GM19372 (cell line): Measurements from ENCODE around the gene DCDC2B.
"Not testable (repeated sequence)": the region's sequence is repeated elsewhere in the genome, so short reads cannot be mapped to it uniquely, and the experiment has no call there.

Source experiments
- ATAC-seq: cut with Tn5 transposase; IDR thresholded peaks from one replicate; pipeline ENCODE4 v1.9.1; 2021; ENCODE audit warnings: mild to moderate bottlenecking, low read depth, moderate library complexity; ENCODE audit not compliant: unreplicated experiment

Gene DCDC2B

DNA sequence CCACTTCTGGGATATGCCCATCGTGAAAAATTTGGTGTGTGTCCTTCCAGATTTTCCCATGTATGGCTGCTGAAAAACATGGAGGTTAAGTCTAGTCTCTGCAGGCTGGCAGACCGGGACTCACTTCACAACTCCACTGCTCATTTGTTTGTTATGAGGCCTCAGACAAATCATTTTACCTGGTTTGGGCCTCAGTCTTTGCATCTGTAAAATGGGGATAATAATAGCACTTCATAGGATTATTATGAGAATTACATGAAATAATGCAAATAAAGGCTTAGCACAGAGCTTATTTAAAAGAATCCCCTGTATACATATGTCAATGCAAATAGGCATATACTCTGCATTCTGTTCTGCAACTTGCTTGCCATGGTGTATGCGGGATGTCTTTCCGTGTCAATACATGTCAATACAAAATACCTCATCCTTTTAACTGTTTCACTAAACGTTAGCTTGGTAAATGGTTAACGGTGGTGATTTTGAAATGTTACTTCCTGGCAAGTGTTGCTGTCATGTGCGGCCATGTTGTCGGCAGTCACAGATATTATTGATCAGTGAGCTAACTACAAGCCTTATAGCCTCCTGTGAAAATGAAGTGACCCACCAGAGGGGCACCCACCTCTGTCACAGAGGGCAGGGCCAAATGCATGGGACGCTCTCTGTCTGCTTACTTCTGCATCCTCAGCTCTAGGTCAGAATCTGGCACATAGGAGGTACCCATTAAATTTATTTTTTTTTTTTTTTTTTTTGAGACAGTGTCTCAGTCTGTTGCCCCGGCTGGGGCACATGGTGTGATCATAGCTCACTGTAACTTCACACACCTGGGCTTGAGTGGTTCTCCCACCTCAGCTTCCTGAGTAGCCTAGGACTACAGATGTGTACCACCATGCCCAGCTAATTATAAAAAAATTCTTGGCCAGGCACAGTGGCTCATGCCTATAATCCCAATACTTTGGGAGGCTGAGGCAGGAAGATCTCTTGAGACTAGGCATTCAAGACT is 46.5 kb downstream of the DCDC2B start:
- no peak for ATAC-seq

DNA sequence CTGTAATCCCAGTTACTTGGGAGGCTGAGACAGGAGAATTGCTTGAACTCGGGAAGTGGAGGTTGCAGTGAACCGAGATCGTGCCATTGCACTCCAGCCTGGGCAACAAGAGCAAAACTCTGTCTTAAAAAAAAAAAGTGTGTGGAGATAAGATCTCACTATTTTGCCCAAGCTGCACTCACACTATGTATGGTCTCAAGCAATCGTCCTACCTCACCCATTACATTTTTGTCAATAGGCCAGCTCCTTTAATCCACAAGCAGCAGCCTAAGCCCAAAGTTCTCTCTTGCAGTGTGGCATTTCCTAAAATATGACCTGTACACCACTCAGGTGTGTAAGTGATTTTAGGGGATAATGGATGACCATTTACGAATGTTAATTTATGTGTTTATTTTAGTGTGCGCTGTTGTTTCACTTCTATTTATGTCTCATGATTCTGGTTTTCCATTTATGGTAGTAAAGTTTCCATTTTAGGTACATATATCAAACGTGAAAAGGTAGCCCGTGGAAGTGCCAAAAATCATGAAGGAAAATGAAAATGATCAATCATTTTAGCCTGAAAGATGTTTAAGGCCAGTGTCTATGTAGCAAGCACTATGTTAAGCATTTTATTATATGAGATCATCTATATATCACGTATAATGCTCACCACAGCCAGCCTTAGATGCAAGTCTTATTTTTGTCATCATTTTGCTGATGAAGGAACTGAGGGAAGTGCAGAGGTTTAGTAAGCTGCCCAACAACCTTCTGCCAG is 47.8 kb downstream of the DCDC2B start:
- ATAC-seq = no peak

DNA sequence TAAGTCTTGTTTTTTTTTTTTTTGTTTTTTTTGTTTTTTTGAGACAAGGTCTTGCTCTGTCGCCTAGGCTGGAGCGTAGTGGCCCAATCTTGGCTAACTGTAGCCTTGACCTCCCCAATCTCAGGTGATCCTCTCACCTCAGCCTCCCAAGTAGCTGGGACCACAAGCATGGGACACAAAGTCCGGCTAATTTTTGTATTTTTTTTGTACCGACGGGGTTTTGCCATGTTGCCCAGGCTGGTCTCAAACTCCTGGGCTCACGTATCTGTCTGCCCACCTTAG is 48.3 kb downstream of the DCDC2B start:
- no peak for ATAC-seq

DNA sequence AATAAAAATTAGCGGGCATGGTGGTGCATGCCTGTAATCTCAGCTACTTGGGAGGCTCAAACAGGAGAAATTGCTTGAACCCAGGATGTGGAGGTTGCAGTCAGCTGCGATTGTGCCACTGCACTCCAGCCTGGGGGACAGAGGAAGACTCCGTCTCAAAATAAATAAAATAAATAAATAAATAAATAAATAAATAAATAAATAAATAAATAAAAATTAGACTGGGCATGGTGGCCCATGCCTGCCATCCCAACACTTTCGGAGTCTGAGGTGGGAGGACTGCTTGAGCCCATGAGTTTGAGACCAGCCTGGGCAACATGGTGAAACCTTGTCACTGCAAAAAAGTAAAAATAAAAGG is 54.3 kb downstream of the DCDC2B start:
- ATAC-seq = not testable (repeated sequence)

DNA sequence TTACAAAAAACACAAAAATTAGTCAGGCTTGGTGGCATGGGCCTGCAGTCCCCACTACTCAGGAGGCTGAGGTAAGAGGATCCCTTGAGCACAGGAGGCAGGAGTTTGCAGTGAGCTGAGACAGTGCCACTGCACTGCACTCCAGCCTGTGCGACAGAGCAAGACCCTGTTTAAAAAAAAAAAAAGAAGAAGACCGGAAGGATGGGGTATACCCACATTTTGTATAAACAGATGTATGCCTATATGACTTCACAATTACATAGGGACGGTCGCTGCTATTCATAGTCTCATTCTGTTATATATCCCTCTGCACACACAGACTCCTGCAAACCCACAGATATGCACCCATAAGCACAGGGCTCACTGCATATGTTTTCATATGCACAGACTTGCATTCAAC is 54.9 kb downstream of the DCDC2B start:
- ATAC-seq = no peak
